Activated gamma-delta T cell treated with anti-CD3 and anti-CD28 coated beads, Interleukin-2, amount 50 U/mL, for 16 hours (primary cell): ENCODE results near the gene NECAB2.

Experiments
- DNase-seq: peaks from one replicate; pipeline ENCODE4 v3.0.0-alpha.2; 2020; ENCODE audit warnings: low read depth

Gene NECAB2

GRCh38 chr16:84024854-84025253, 56.8 kb downstream of the NECAB2 start:
- DNase-seq: no peak

- DNase-seq: no peak
Measured at GRCh38 chr16:84026606-84027005, 58.6 kb downstream of the NECAB2 start.

DNA sequence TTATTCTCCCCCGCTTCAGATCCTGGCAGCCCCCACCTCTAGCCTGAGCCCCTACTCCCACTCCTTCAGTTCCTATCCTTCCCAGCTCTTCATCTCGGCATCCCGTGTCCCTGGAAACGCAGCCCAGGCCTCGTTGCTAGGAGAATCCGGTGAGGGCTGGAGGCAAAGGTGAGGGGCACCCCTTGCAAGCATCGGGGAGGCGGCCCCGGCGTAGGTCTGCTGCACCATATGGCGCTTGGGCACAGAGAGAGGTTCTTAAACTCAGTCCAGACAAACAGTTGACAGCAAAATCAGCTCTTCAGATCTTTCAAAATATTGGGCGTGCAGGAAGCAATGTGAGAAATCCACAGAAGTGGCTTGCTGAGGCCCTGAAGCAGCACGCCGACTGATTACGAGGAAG, 59.6 kb downstream of the NECAB2 start:
- DNase-seq: no peak

DNA sequence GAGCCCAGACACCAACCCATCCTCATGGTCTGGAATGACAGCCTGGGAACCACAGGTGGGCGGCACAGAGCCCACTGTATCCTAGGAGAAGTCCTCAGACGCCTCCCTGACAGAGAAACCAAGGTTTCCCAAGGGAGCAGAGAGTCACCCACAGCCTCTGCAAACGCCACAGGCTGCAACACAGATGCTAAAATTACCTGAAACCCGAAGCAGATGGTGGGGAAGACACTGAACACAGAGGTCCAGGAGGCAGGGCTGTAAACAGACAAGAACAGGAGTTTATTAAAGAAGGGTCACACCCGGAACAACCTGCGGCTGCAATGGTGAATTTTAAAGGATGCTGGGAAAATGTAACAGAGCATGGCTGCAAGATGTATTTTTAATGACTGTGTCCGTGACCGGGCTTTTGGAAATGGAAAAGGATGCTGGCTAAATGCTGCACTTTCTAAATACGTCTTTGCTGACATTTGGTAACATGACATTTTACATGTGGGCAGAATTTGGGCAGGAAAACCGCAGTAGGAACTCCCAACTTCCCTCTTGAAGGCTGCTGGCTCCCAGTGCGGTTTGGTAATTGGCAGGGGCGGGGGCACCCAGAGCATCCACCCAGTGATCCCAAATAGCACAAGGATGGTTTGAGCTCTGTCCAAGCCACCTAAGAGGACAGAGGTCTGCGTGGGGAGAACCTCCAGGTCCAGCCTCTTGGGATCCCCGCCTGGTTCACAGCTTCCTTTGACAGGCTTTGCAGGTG, 61.4 kb downstream of the NECAB2 start:
- no peak for DNase-seq

DNA sequence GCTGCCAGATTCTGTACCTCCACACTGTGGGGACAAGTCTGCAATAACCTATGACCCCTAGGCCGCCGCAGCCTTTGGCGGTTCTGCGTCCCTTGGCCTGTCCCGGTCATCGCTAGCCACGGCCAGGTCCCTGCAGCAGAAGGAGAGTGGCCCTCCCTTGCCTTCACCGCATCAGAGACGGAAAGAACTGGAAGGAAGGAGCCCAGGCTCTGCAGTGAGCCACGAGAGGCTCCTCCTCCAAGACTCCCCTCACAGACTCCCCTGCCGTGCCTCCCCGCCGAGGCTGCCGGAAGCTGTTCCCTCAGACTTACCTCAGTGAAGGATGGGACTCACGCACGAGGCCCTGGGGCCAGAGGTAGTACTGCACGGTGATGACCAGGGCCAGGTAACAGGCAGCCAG, 63.5 kb downstream of the NECAB2 start:
- DNase-seq: no peak

- DNase-seq: no peak
Measured at GRCh38 chr16:84032458-84033178, 64.6 kb downstream of the NECAB2 start.

DNA sequence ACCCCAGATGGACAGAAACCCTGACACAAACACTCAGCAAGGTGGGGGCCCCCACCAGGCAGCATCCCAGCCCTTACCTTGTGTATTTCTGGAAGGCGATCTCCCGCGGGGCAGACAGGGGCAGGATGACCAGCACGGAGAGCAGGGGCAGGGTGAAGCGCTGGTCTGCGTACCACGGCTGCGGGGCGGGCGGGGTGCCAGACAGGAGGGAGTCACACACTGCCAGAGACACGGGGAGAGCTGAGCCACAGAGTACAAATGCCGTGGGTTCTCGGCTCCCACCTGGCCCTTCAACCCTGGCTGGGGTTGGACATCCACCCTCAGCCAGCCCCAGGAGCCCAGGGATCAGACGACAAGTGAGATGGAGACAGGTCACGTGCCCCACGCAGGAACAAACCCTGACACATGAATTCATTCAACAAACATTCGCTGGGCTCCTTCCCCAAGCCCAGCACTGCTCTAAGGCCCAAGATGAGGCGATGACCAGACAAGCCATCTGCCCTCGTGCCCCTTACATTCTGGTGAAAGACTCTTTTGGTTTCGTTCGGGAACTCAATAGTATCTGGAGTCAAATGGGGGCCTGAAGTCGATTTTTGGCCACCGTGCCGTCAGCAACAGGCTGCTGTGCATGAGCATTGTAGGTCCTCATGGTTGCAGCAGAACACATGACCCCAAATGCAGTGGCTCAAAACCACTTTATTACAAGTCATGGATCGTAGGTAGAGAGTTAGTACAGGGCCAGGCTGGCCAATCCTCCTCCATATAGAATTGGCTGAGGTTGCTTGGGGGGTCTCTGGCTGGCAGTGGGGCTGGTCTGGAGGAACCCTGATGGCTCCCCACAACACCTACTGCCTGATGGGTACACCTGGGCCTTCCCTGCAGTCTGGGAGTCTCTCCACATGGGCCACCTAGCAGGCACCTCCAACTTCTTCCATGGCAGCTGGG, 65.5 kb downstream of the NECAB2 start:
- DNase-seq: no peak

GRCh38 chr16:84034516-84034915, 66.5 kb downstream of the NECAB2 start:
- no peak for DNase-seq

GRCh38 chr16:84036131-84036530, 68.1 kb downstream of the NECAB2 start:
- no peak for DNase-seq

- DNase-seq: no peak
Measured at GRCh38 chr16:84036982-84037425, 69.0 kb downstream of the NECAB2 start.

DNA sequence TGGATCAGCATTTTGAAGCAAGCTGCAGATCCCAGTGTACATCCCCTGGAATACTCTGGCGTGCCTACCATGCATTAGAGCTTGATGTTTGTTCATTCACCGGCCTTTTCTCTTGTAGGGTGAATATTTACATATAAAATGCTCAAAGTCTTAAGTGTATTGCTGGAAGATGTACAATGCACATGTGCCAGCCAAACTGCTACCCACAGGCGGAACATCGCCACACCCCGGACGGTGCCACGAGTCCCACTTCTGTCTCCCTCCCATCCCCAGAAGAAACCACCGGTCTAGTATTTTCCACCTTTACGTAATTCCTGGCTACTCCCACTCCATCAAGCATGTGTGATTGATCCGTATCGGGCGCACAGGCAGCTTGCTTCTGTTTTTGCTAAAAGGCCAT, 70.4 kb downstream of the NECAB2 start:
- DNase-seq: no peak

- no peak for DNase-seq
Measured at GRCh38 chr16:84039696-84040095, 71.7 kb downstream of the NECAB2 start.

DNA sequence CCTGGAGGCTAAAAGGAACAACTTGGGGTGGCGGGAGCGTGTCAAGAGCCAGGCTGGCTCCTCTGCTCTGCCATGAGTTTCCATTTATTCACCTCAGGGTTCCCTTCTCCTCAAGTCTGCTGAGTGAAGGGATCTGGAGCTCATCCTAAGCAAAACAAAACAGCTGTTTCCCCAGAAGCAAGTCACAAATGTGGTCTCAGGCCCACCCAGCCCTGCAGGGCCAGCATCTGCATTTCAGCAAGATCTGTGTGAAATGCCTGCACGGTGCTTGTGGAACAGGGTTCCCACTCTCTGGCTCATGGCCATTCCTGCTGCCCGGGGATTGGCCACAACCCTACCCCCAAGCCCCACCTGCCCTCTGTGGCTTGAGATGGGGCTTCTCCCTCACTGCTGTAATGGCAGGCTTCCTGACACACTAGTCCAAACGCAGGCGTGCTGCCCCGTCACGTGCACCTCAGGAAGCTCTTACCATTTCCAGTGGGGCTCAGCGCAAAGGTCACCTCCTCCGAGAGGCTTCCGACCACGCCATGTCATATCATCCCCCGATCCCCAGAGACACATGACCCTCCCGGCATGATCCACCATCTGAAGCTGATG, 72.3 kb downstream of the NECAB2 start:
- DNase-seq: no peak

GRCh38 chr16:84040823-84041820, 73.1 kb downstream of the NECAB2 start:
- DNase-seq: no peak

GRCh38 chr16:84041881-84042280, 73.8 kb downstream of the NECAB2 start:
- DNase-seq: no peak

DNA sequence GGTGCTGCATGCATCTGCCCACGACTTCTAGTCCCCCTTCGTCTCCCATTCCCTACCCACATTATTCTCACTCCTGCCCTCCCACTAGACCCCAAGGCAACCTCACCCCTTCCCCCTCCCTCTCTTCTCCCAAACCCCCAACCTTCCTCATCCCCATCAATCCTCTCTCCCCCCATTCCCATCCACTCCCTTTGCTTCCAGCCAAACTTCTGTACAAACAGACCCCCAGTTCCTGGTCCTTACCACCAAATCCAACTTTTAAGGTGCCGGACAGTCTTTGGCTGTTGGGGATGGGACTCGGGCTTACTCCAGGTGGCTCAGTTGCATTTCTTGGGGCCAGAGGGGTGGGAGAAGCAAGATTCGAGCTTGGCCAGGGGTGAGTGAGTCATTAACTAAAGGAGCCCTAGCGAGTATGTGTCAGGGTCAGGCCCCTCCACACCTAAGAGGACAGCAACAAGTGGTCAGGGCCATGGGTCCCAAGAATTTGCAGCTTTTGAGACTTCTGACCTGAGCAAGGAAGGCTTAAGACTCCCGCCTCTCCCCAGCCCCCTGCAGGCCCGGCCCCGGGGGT, 74.3 kb downstream of the NECAB2 start, which contains the start of gene SLC38A8:
SLC38A8 (minus strand) TSS at position 488 of the 571 bp plus-strand sequence. CDS start 638 bp downstream, outside the sequence.
- DNase-seq: no peak

DNA sequence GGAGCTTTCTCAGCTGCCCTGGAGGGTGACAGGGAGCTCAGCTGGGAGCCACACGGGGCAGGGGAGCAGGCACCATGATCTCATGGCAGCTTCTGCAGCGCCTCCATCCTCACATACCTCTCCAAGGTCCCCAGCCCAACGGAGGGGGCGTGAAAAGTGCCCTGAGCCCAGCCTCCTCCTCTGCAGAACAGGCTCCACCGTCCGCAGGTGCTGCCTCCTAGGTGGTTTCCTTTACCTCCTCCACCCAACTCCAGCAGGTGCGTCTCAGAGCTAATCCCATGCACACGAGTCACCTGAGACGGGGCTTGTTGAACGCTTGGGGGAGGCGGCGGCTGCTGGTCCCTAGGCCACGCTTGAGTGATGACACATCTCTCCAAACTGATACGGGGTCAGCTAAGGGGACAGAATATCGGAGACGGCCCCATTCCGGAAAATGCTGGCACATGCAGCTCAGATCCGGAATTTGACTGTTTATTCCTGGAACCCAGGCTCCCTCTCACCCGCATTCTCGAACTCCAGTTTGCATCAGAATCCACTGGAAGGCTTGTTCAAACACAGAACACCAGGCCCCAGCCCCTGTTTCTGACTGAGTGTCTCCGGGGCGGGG, 74.9 kb downstream of the NECAB2 start:
- DNase-seq: no peak

GRCh38 chr16:84043486-84044117, 75.6 kb downstream of the NECAB2 start:
- DNase-seq: no peak

DNA sequence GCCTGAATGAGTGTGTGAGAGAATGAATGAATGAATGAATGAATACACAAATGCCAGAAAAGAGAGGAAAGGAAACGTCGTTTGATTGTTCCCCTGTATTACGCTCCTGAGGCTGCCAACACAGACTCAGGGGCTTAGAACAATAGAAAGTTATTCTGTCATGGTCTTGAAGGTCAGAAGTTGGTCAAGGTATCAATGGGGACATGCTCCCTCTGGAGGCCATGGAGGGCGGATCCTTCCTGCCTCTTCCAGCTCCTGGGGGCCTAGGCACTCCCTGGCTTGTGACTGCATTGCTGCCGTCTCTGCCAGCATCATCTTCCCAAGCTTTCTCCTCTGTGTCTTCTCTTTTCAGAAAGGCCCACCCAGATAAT, 76.1 kb downstream of the NECAB2 start:
- no peak for DNase-seq
